Keratinocyte (primary cell): ENCODE measurements around the gene HYDIN. TPM values are rescaled to one million over a fixed set of nuclear protein-coding genes. Genes with fewer than 3 reads are reported as not detected.

Source experiments
- DNase-seq: peaks from one replicate; pipeline ENCODE4 v3.0.0-alpha.2; 2011; ENCODE audit warnings: low read depth, missing footprints, low spot score
- FAIRE-seq: peaks from 2 replicates; lab custom pipeline; 2011; peaks lifted over from hg19 to GRCh38; lab: Jason Lieb, UNC
- H2AFZ ChIP-seq: 2 replicates; pipeline ENCODE4 v1.6.0; 2012; ENCODE audit warnings: low read length, control low read depth, inconsistent platforms; ENCODE audit not compliant: control insufficient read depth
- H3K27ac ChIP-seq: 2 replicates; pipeline ENCODE4 v1.5.1; 2011; ENCODE audit warnings: low read length; ENCODE audit not compliant: control insufficient read depth, insufficient read depth
- H3K27me3 ChIP-seq: 3 replicates; pipeline ENCODE4 v1.6.0; 2011; ENCODE audit warnings: low read length; ENCODE audit not compliant: control insufficient read depth, insufficient read depth; ENCODE audit errors: extremely low read depth
- H3K36me3 ChIP-seq, 2 experiments: 2 replicates in 1 of 2; 3 replicates in 1 of 2; pipeline ENCODE4 v1.5.1; 2011; ENCODE audit warnings: low read length in 2 of 2, mild to moderate bottlenecking in 1 of 2; ENCODE audit not compliant: control insufficient read depth in 2 of 2, insufficient read depth in 2 of 2; ENCODE audit errors: extremely low read depth in 1 of 2
- H3K4me1 ChIP-seq: 3 replicates; pipeline ENCODE4 v1.5.1; 2011; ENCODE audit warnings: low read length; ENCODE audit not compliant: control insufficient read depth, insufficient read depth; ENCODE audit errors: extremely low read depth
- H3K4me2 ChIP-seq: 3 replicates; pipeline ENCODE4 v1.6.0; 2011; ENCODE audit warnings: low read depth, low read length; ENCODE audit not compliant: control insufficient read depth, insufficient read depth; ENCODE audit errors: extremely low read depth
- H3K4me3 ChIP-seq, 3 experiments: fragments of 200-600 bp in 1 of 3; sonication (generic) in 1 of 3; 2 replicates in 2 of 3; 3 replicates in 1 of 3; pipeline ENCODE4 v1.5.1; 2011 to 2016; ENCODE audit warnings: low read length in 3 of 3, mild to moderate bottlenecking in 3 of 3, control low read depth in 2 of 3, inconsistent platforms in 1 of 3, low read depth in 1 of 3, mixed read lengths in 1 of 3, mixed run types in 1 of 3, moderate library complexity in 1 of 3; ENCODE audit not compliant: control insufficient read depth in 2 of 3, insufficient read depth in 2 of 3; ENCODE audit errors: extremely low read depth in 1 of 3
- H3K79me2 ChIP-seq: 2 replicates; pipeline ENCODE4 v1.6.0; 2012; ENCODE audit warnings: low read length; ENCODE audit not compliant: control insufficient read depth, insufficient read depth
- H3K9ac ChIP-seq: 3 replicates; pipeline ENCODE4 v1.6.0; 2011; ENCODE audit warnings: low read length; ENCODE audit not compliant: control insufficient read depth, insufficient read depth; ENCODE audit errors: extremely low read depth
- H3K9me1 ChIP-seq: 3 replicates; pipeline ENCODE4 v1.6.0; 2011; ENCODE audit warnings: low read length; ENCODE audit not compliant: control insufficient read depth, insufficient read depth; ENCODE audit errors: extremely low read depth
- H3K9me3 ChIP-seq: 2 replicates; pipeline ENCODE4 v1.5.1; 2012; ENCODE audit warnings: low read depth, low read length; ENCODE audit not compliant: control insufficient read depth
- H4K20me1 ChIP-seq: 3 replicates; pipeline ENCODE4 v1.6.0; 2011; ENCODE audit warnings: low read length; ENCODE audit not compliant: control insufficient read depth, insufficient read depth; ENCODE audit errors: extremely low read depth
- EZH2 ChIP-seq: IDR thresholded peaks from one replicate; pipeline ENCODE4 v1.6.1; 2012; ENCODE audit warnings: inconsistent platforms, mild to moderate bottlenecking, low read length, moderate library complexity
- dilution Hi-C: fragments of 300-500 bp; cut with MboI; formaldehyde crosslinking; loops from one replicate; pipeline ENCODE4 v1.7.0; 2020; ENCODE audit warnings: low sequenced_read_pairs; ENCODE audit not compliant: extremely low pct_ligation_motif_present
- polyA plus RNA-seq, 5 experiments: library from polyadenylated mRNA; depleted of rRNA in 3 of 5; stranded (reverse) in 3 of 5; stranded (forward) in 1 of 5; unstranded in 1 of 5; fragments of >200 nt; gene quantifications; 1 replicate in 1 of 5; 2 replicates in 3 of 5; 3 replicates in 1 of 5; pipeline versions ENCODE4 v1.2.1 to v1.2.3, GENCODE V29; 2011 to 2012; ENCODE audit warnings: missing spikeins in 2 of 5, low read depth in 1 of 5, low replicate concordance in 1 of 5
- TF ChIP-seq, protein P1 (sequence below), 3 experiments: IDR thresholded peaks in 1 of 3; conservative IDR thresholded peaks in 1 of 3; optimal IDR thresholded peaks in 1 of 3; 2 replicates in 2 of 3; 3 replicates in 1 of 3; pipeline versions ENCODE3 to v1.5.1; 2011; ENCODE audit warnings: low read length in 3 of 3, mild to moderate bottlenecking in 3 of 3, moderate library complexity in 2 of 3, control low read depth in 1 of 3, inconsistent platforms in 1 of 3; ENCODE audit not compliant: insufficient read depth in 2 of 3; ENCODE audit errors: extremely low read depth in 1 of 3

Gene HYDIN
- polyA plus RNA-seq, 1 donor (not counting 4 experiments of a cell fraction or from before 2014, with no cell fraction given) = 0.49 TPM

DNA sequence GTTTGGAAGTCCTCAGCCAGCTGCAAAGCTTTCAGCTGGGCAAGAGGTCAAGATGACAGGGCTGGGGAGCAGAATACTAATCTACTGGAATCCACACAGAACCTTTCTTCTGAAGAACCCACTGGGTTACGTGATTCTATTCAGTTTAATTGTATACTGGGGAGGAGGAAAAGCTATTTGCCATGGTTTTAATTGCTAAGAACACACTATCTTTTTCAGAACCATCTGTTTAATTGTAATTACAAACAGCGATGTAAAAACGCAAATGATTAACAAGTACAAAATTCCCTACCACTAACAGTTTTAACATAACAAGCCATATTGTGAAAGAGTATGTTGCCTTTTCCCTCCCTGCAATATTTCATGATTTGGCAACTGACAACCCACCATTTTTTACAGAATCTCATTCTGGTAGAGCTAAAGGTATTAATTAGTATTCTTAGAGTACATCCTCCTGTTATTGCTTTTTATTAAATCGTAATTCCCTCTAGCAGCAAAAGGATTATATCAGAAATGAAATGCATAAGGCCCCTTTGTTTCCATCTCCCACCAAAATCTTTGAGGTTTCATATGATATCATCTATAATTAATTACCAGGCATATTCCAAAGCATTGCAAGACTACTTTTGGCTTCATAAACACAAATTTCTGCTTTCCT is 12.1 kb downstream of the HYDIN start:
- Histone ChIP-seq H3K9me1 (no peaks in the 10 kb centered on the region), H3K9me3 (no peaks in the 10 kb centered on the region), H3K27ac (no peak overlapping the region), H3K36me3 (no peaks in the 10 kb centered on the region), H3K9ac (no peak overlapping the region), H3K4me2 (no peak overlapping the region), H3K79me2 (no peaks in the 10 kb centered on the region), H3K4me1 (no peaks in the 10 kb centered on the region), H2AFZ (no peak overlapping the region), H3K27me3 (peaks cover 4% of the 10 kb centered on the region), H4K20me1 (no peaks in the 10 kb centered on the region), H3K4me3 (no peak overlapping the region)
- dilution Hi-C loops = no loop called here
- no peak for TF ChIP-seq EZH2
- TF ChIP-seq, protein P1, sequence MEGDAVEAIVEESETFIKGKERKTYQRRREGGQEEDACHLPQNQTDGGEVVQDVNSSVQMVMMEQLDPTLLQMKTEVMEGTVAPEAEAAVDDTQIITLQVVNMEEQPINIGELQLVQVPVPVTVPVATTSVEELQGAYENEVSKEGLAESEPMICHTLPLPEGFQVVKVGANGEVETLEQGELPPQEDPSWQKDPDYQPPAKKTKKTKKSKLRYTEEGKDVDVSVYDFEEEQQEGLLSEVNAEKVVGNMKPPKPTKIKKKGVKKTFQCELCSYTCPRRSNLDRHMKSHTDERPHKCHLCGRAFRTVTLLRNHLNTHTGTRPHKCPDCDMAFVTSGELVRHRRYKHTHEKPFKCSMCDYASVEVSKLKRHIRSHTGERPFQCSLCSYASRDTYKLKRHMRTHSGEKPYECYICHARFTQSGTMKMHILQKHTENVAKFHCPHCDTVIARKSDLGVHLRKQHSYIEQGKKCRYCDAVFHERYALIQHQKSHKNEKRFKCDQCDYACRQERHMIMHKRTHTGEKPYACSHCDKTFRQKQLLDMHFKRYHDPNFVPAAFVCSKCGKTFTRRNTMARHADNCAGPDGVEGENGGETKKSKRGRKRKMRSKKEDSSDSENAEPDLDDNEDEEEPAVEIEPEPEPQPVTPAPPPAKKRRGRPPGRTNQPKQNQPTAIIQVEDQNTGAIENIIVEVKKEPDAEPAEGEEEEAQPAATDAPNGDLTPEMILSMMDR (optimal IDR thresholded peaks at IDR 0.05 in 1 of 3, IDR thresholded peaks at IDR 0.05 in 1 of 3, conservative IDR thresholded peaks at IDR 0.05 in 1 of 3; ENCODE audit: extremely low read depth in 1 of 3, insufficient read depth in 2 of 3, low read length in 3 of 3) = no peak
- DNase-seq = no peak
- no peak for FAIRE-seq

DNA sequence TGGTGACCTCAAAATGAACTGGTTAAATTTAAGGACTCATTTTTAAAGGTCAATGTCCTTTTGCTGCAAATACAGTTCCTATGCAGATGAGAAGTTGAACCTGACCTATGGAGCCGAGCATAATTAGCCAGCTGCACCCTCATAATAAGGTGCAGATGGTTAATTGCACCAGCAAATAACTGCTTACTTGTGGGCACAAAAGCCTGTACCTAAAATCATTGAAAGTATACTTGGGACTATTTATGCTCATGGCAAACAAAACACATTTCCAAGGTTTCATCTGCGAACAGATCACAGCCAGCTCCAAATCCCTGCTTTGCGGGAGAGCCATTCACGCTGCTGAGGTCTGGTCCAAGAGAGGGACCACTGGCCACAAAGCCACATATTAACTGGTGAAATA is 13.0 kb downstream of the HYDIN start:
- no peaks in the 10 kb centered on the region for H3K4me1 ChIP-seq
- H3K9me1 ChIP-seq = no peaks in the 10 kb centered on the region
- FAIRE-seq = no peak
- TF ChIP-seq EZH2 = no peak
- TF ChIP-seq, protein P1 (optimal IDR thresholded peaks at IDR 0.05 in 1 of 3, IDR thresholded peaks at IDR 0.05 in 1 of 3, conservative IDR thresholded peaks at IDR 0.05 in 1 of 3; ENCODE audit: extremely low read depth in 1 of 3, insufficient read depth in 2 of 3, low read length in 3 of 3) = no peak
- no peaks in the 10 kb centered on the region for H3K9me3 ChIP-seq
- no peak overlapping the region for H3K9ac ChIP-seq
- no peaks in the 10 kb centered on the region for H3K79me2 ChIP-seq
- no peak overlapping the region for H3K4me2 ChIP-seq
- H4K20me1 ChIP-seq = no peaks in the 10 kb centered on the region
- no peak overlapping the region for H3K4me3 ChIP-seq
- DNase-seq = no peak
- dilution Hi-C loops = no loop called here
- H3K27ac ChIP-seq = no peak overlapping the region
- H3K36me3 ChIP-seq = no peaks in the 10 kb centered on the region
- H2AFZ ChIP-seq = no peak overlapping the region
- H3K27me3 ChIP-seq = peaks cover 4% of the 10 kb centered on the region
